NCI-H1092 (cell line): ENCODE data around the gene MYLK4.

ENCODE experiments used
- DNase-seq: peaks from one replicate; lab custom pipeline; 2025; lab: John Stamatoyannopoulos, UW

Gene MYLK4

DNA sequence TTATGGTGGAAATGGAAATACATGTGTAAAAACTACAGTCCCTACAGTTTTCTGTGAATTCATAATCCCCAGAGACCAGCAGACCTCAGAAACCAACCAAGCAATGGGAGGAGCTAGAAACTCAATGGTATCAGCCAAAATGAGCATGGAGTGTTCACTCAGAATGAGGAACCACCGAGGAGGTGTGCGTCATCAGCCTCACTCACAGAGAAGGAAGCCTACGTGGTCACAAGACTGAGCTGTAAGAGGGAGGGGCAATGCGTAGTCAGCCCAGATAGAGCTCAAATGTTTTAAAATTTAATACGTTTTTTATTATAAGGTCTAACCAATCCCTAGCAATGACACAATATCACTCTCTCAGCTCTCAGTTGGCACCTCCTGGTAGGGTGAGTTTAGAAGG lies 17.4 kb downstream of the MYLK4 start:
- no peak for DNase-seq

- DNase-seq: no peak
Observed at GRCh38 chr6:2732503-2733089, 18.1 kb downstream of the MYLK4 start.

- DNase-seq: no peak
Observed at GRCh38 chr6:2731281-2731909, 19.3 kb downstream of the MYLK4 start.

DNA sequence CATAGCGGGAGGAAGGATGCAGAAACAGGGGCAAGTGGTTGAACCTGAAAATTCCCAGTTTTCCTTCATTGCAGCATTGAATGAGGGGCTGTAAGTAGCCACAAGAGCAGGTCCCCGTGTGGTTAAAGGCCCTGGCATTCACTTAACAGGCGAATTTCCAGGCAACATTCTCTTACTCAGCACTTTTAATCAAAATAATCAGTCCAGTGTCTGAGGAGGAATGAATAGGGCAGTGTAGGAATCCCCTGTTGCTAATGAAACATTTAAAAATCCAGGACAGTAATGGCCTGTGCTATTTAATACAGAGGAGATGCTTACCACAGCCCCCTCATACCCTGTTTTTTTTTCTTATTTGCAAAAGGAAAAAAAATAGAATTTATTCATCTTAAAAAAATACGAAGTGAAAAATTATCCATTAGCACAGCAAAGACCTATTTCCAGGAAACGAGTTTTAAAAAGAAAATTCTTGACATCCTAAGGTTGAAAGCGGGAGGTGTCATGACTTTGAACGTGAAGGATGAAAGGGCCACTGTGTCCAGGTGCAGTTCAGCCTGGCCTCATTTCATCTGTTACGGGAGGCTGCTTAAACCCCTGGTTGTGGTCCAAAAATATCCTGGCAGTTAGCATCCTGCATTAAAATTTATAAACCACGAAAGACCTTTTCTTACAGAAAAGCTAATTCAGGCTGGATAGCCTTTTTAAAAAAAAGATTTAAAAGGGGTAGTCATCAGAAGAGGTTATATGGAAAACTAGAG lies 20.2 kb downstream of the MYLK4 start:
- DNase-seq: no peak

DNA sequence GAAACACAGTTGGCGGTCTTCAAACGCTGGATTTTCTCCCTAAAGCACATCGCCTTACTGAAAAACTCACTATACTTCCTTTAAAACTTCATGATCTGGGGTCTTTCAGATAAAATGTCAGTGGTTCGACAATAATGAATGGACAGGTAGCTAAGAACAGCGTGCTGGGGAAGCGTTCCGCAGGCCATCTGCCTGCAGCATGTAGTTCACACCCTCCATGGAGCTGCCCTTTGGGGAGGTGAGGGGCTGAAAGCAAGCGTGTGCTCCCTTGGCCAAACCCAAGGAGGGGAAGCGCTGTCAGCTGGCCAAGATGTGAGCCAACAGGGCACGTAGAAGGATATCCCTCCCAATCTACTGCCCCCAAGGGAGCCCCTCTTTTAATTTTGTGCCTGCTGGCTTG lies 20.8 kb downstream of the MYLK4 start:
- no peak for DNase-seq

DNA sequence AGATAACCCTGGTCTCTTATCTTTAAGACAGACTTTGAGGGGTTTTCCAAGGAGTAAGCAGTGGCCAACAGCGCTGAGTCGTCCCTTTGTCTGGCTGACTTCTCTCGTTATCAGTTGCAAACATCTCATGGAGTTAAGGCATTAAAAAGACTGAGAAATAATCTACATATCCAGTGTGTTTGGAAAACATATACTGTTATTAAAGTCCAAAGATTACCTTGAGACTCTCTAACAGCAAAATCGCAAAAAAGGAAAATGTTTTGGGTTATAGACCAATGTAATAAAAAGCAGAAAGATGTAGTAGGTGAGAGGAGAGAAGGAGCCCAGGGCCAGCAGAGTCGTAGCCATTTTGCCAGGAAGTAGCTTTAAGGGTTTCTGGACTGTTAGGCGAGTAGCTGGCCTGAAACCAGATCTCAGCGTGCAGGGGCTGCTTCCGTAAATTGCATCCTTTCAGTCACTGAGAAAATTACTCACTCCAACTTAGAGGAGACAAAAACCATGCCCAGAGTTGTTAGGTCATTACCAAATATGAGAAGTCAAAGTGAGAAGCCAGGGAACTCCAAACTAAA lies 24.6 kb downstream of the MYLK4 start:
- no peak for DNase-seq

DNA sequence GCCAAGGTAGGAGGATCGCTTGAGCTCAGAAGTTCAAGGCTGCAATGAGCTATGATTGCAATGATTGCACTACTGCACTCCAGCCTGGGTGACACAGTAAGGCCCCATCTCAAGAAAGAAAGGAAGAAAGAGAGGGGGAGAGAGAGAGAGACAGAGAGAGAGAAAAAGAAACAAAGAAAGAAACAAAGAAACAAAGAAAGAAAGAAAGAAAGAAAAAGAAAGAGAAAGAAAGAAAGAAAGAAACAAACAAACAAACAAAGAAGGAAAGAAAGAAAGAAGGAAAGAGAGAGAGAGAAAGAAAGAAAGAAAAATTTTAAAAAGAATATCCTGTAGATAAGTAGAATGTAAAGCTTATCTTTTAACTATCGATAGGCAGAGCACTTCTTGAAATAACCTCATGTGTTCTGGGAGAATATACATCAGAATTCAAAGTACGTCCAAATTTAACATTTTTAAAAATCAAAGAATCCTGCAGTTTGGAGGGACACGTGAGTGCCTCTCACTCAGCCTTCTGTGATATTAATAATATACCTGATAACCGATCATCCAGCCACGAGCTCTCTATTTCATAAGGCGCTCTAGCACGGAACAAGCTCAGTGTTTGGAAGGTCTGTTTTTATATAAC lies 25.2 kb downstream of the MYLK4 start:
- no peak for DNase-seq

DNA sequence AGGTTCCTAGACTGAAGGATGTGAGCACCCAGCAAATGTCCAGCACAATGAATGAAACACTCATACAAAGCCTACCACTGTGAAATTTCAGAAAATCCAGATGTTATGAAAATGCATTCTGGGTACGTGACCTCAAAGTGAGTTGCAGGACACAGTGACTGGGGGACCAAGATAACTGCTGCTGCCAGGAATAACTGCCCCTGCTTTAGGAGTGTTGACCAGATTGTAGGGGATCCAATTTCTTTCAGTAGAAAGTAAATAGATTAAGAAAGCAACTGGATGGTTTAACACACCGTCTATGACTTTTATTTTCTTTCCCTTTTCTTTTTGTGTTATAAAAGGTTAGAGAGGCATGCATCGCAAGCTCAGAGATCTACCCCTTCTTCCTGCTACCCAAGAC lies 29.5 kb downstream of the MYLK4 start:
- no peak for DNase-seq

DNA sequence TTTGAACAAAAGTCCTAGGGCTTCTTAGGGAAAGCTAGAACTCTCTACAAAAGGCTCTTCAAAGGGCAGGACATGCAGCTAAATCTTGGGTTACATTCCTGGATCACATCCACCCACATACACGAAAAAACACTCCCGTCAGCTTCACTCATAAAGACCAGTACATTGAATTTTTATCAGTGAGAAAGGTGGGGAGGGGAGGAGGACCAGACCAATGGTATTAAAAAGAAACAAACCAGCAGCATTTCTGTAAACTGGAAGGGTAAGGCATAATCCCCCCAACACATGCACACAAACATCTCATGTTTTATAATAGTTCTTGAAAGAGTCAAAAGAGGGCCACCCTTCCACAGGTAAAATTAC lies 31.6 kb downstream of the MYLK4 start:
- DNase-seq: no peak

DNA sequence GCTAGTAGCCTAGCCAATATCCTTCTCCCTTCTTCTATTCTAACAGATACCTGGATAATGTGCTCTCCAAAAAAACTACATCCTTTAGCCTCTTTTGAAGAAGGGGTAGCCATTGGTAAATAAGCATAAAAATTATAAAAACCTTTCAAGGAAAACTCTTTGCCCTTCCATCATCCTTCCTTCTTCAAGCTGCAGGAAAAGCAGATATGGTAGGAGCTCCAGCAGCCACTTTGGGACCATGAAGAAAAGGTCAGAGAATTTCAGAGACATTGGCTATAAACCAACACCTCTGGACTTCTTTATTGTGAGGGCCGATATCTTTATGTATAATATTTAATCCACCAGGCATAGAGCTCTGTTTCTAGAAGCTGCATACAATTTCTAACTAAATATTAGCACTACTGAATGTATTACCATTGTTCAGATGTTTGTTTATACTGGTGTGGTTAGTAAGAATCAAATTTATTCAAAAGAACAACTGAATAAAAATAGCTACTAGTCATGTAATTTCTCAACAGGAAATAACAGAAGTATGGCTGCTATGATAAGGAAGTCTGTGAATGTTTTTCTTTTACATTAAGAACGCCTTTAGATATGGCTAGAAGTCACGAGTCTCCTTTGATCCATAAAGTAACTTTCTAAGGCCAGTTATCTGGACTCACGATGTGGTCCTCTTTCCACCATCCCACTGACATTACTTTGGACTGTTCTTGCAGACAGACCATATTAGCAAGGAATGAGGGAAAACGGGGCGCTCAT lies 32.2 kb downstream of the MYLK4 start:
- no peak for DNase-seq

- DNase-seq: no peak
Observed at GRCh38 chr6:2716936-2717700, 33.6 kb downstream of the MYLK4 start.

DNA sequence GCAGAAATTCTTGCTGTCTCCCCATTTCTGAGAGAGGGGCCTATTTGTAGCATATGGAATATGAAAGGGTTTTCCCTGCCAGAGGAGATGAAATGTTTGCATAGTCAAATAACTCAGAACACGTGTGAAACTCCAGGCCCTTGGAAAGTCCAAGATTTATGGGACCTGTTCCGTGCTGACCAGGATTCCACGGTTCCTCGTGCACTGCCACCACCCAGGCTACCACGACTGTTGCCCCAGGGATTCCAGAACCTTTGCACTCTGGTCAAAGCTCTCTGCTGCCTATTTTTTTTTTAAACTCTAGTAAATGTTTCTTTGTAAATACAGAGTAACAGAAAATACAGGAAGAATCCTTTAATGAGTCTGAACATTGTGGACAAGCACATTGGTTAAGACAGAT lies 35.0 kb downstream of the MYLK4 start:
- no peak for DNase-seq

DNA sequence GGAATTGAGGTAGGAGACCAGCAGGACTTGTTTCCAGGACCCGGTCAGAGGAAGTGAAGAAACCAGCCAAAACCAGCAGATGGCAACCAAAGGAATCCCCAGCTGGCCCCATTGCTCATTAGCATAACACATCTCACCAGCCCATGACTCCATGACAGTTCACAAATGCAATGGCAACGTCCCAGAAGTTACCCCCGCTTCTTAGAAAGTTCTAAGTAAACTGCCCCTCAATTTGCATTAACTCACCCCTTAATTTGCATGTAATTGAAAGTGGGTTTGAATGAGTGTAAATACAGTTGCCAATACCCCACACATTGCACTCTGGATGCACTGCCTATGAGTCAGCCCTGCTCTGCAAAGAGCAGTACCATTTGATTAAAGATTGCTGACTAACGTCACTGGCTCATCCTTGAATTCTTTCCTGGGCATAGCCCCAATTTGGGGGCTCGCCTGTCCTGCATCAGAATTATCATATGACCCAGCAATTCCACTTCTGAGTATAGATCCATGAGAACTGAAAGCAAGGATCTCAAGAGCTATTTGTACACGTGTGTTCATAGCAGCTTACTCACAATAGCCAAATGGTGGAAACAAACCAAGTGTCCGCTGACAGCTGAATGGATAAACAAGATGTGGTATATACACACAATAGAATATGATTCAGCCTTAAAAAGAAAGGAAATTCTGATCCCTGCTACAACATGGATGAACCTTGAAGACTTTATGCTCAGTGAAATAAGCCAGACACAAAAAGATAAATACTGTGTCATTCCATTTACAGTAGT lies 36.4 kb downstream of the MYLK4 start:
- no peak for DNase-seq

- no peak for DNase-seq
Observed at GRCh38 chr6:2713473-2714110, 37.1 kb downstream of the MYLK4 start.

GRCh38 chr6:2712102-2712501 lies 38.6 kb downstream of the MYLK4 start:
- DNase-seq: no peak

DNA sequence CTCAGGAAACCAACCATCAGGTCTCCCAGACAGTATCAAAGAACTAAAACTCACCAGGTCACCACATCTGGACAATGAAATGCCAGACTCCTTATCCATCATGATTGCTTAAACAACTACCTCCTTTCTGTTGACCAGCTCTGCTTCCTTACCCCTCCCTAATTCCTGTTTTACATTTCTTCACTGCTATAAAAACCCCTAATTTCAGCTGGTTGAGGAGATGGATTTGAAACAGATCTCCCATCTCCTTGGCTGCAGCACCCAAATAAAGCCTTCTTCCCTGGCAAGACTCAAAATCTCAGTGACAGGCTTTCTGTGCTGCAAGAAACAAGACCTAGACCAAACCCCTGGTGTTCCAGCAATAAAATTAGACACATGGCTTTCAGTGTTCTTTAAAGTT lies 40.3 kb downstream of the MYLK4 start:
- DNase-seq: no peak

DNA sequence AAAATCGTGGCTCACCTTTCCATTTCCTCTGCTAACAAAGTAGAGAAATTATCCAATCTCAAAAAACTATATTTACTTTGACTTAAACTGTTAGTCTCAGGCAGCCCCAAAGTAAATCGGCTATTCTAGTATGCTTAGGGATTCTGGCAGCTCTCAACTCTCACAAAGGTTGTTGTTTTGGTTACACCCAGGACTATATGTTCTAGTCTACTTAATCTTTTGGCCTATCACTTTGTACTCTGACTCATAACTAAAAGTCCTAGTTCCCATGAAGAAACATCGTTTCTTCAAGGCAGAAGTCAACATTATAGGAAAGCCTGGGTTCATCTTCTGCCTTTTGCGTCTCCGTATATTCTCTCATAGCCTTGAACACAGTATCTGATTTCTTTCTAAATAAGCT lies 42.3 kb downstream of the MYLK4 start:
- DNase-seq: no peak

- no peak for DNase-seq
Observed at GRCh38 chr6:2706558-2706957, 44.2 kb downstream of the MYLK4 start.

DNA sequence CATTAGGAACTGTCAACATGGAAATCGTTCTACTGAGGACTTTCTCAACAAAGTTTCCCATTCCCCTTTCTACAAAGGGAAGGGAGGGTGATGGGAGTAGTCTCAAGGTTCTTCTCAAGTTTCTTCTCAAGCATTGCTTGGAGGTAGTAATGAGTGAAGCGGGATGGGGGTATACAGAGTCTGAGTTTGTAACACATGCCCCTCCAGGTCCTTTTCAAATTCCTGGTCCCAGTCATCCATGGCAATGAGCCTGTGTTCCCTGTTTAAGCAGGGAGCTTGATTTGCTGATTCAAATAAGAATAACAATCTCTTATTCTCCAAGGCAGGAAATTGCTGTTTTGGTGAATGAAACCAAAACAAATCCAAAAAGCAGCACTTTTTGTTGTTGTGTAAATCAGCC lies 45.5 kb downstream of the MYLK4 start:
- no peak for DNase-seq

GRCh38 chr6:2697291-2697690 lies 53.4 kb downstream of the MYLK4 start:
- no peak for DNase-seq
